Neural cell (in vitro differentiated cells): ENCODE results near the gene PBX3. TPM values are rescaled to one million over a fixed set of nuclear protein-coding genes. Genes with fewer than 3 reads are reported as not detected.

Experiments used
- H2AFZ ChIP-seq: fragments of 200-600, 300-800 bp; sonication (generic), shearing (Covaris generic); 2 replicates; pipeline ENCODE4 v1.6.0; 2014; ENCODE audit warnings: low read depth, mild to moderate bottlenecking, antibody characterized with exemption, low read length, moderate library complexity
- H3F3A ChIP-seq: fragments of 200-600 bp; shearing (Covaris generic); 2 replicates; pipeline ENCODE4 v1.6.1; 2016; ENCODE audit warnings: mild to moderate bottlenecking, moderate library complexity, mixed read lengths, antibody characterized with exemption, low read length; ENCODE audit not compliant: insufficient read depth, poor library complexity, severe bottlenecking
- H3K27ac ChIP-seq: fragments of 200-600, 300-800 bp; sonication (generic), shearing (Covaris generic); 2 replicates; pipeline ENCODE4 v1.5.1; 2014; ENCODE audit warnings: mild to moderate bottlenecking, low read length, moderate library complexity
- H3K27me3 ChIP-seq: fragments of 300-800, 200-600 bp; sonication (generic), shearing (Covaris generic); 2 replicates; pipeline ENCODE4 v1.6.0; 2014; ENCODE audit warnings: mild to moderate bottlenecking, low read depth, low read length, moderate library complexity; ENCODE audit not compliant: insufficient read depth
- H3K36me3 ChIP-seq: fragments of 300-800, 200-600 bp; sonication (generic), shearing (Covaris generic); 2 replicates; pipeline ENCODE4 v1.5.1; 2014; ENCODE audit warnings: mild to moderate bottlenecking, antibody characterized with exemption, low read length, moderate library complexity; ENCODE audit not compliant: insufficient read depth
- H3K4me2 ChIP-seq: fragments of 300-800, 200-600 bp; sonication (generic), shearing (Covaris generic); 2 replicates; pipeline ENCODE4 v1.6.0; 2014; ENCODE audit warnings: mild to moderate bottlenecking, low read length
- H3K4me3 ChIP-seq: fragments of 300-800, 200-600 bp; sonication (generic), shearing (Covaris generic); 2 replicates; pipeline ENCODE4 v1.5.1; 2014; ENCODE audit warnings: mild to moderate bottlenecking, low read length, moderate library complexity
- H3K79me2 ChIP-seq: fragments of 200-600 bp; shearing (Covaris generic); replicated peaks from 2 replicates; pipeline ENCODE4 v1.6.0; 2014; ENCODE audit warnings: mild to moderate bottlenecking, low read length, moderate library complexity; ENCODE audit not compliant: insufficient read depth
- H3K9ac ChIP-seq: fragments of 300-800, 200-600 bp; sonication (generic), shearing (Covaris generic); 2 replicates; pipeline ENCODE4 v1.6.1; 2016; ENCODE audit warnings: mild to moderate bottlenecking, low read length, mixed read lengths
- H3K9me2 ChIP-seq: fragments of 200-600 bp; shearing (Covaris generic); 2 replicates; pipeline ENCODE4 v1.6.1; 2016; ENCODE audit warnings: mild to moderate bottlenecking, low read length, mixed read lengths; ENCODE audit not compliant: insufficient read depth
- H3K9me3 ChIP-seq: fragments of 200-600, 300-800 bp; sonication (generic), shearing (Covaris generic); 2 replicates; pipeline ENCODE4 v1.6.1; 2016; ENCODE audit warnings: mild to moderate bottlenecking, mixed run types, low read length, moderate library complexity, mixed read lengths
- H4K20me1 ChIP-seq: fragments of 200-600 bp; shearing (Covaris generic); 2 replicates; pipeline ENCODE4 v1.6.1; 2016; ENCODE audit warnings: mild to moderate bottlenecking, mixed run types; ENCODE audit not compliant: insufficient read depth
- EP300 ChIP-seq: fragments of 450-650 bp; conservative IDR thresholded peaks from 2 replicates; pipeline ENCODE4 v1.6.1; 2014; ENCODE audit warnings: antibody characterized with exemption, mild to moderate bottlenecking, moderate library complexity; ENCODE audit not compliant: poor library complexity, severe bottlenecking
- EZH2 ChIP-seq: fragments of 200-600, 300-800 bp; shearing (Covaris generic), sonication (generic); IDR thresholded peaks from 2 replicates; pipeline ENCODE4 v1.6.1; 2014; ENCODE audit warnings: antibody characterized with exemption, low read length, borderline replicate concordance, mild to moderate bottlenecking; ENCODE audit not compliant: insufficient read depth, poor library complexity, severe bottlenecking
- MXI1 ChIP-seq: fragments of 450-650 bp; conservative IDR thresholded peaks from 2 replicates; pipeline ENCODE4 v1.6.1; 2014; ENCODE audit warnings: antibody characterized with exemption, mild to moderate bottlenecking; ENCODE audit not compliant: poor library complexity, severe bottlenecking
- POLR2AphosphoS5 ChIP-seq: IDR thresholded peaks from 2 replicates; pipeline ENCODE4 v1.6.1; 2012
- RAD21 ChIP-seq: fragments of 450-650 bp; conservative IDR thresholded peaks from 2 replicates; pipeline ENCODE4 v1.6.1; 2014; ENCODE audit warnings: antibody characterized with exemption, mild to moderate bottlenecking, moderate library complexity
- SMC3 ChIP-seq: fragments of 450-650 bp; conservative IDR thresholded peaks from 2 replicates; pipeline ENCODE4 v1.6.1; 2014; ENCODE audit warnings: antibody characterized with exemption, mild to moderate bottlenecking, moderate library complexity; ENCODE audit not compliant: poor library complexity
- TAF1 ChIP-seq: IDR thresholded peaks from 2 replicates; pipeline ENCODE4 v1.6.1; 2012; ENCODE audit warnings: low read depth
- polyA plus RNA-seq: library from polyadenylated mRNA; depleted of rRNA; stranded (reverse); fragments of >200 nt; gene quantifications from 2 replicates; pipeline ENCODE4 v1.2.3, GENCODE V29; 2014
- TF ChIP-seq, protein P1 (sequence below): IDR thresholded peaks from 2 replicates; pipeline ENCODE4 v1.6.1; 2012; ENCODE audit warnings: borderline replicate concordance
- TF ChIP-seq, protein P2 (sequence below): fragments of 450-650 bp; IDR thresholded peaks from 2 replicates; pipeline ENCODE4 v1.5.1; 2014; ENCODE audit warnings: antibody characterized with exemption, mild to moderate bottlenecking, moderate library complexity; ENCODE audit not compliant: poor library complexity, severe bottlenecking

The PBX3 gene
- polyA plus RNA-seq, 1 donor from 2014 or later, result 398 TPM

DNA sequence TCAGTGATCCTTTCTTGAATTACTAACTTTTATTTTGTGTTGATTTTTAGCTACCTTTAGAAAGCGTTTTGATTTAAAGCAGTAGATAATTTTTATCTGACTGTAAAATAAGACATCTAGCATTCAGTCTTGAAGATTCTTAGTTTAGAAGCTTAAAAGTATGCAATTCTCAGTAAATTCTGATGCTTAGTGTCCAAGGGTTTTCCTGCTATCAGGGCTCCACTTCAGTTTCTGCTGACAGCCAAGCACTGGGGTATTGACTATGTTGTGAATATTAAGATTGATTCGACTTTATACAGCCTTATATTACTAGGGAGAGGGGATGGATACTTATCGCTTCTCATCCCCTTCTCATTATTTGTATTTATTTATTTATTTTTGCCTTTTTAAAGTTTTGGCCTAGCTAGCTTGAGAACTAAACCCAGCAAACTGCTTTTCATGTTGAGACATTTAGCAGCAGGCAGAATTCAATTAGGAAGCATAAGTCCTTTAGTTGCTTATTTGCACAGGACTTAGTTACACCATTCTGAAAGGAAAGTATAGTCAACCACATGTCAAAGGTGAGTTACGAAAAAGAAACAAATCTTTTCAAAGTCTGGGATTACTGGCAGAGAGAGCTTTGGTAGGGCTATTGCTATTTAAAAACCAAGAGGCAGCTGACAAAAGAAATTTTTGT, 2.9 kb downstream of the PBX3 start:
- H3F3A ChIP-seq, result no peaks in the 10 kb centered on the region
- peak overlapping the region; percentile 89 for H3K4me3 ChIP-seq
- H4K20me1 ChIP-seq, result no peaks in the 10 kb centered on the region
- H3K9me2 ChIP-seq, result no peaks in the 10 kb centered on the region
- H3K36me3 ChIP-seq, result peaks cover 3% of the 10 kb centered on the region
- TF ChIP-seq MXI1 (peak; percentile 4), POLR2AphosphoS5 (peak; percentile 13), TAF1 (no peak), EZH2 (no peak)
- peak overlapping the region; percentile 97 for H3K9ac ChIP-seq
- H3K4me2 ChIP-seq, result peak overlapping the region; percentile 69
- H3K79me2 ChIP-seq, result peaks cover 78% of the 10 kb centered on the region
- no peak overlapping the region for H2AFZ ChIP-seq
- H3K27me3 ChIP-seq, result no peaks in the 10 kb centered on the region
- H3K27ac ChIP-seq, result peak overlapping the region; percentile 98
- no peaks in the 10 kb centered on the region for H3K9me3 ChIP-seq

DNA sequence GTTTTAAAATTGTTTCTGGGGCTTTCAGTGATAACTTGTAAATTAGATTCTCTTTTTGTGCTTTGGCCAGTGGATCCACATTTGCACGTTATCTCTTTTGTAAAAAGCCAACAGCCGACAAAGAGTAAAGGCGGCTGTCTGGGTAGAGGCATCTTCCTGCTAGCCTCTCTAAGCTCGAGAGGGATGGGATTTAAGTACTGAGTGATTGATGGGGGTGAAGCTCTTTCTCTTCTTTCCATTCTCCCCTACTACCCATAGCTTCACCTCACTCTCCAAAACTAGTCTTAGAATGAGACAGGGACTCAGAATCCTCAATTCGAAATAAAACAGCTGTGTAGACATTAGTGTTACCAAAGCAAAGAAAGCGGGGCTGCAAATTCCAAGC, 3.4 kb downstream of the PBX3 start:
- peak overlapping the region; percentile 89 for H3K4me3 ChIP-seq
- TF ChIP-seq, protein P1, sequence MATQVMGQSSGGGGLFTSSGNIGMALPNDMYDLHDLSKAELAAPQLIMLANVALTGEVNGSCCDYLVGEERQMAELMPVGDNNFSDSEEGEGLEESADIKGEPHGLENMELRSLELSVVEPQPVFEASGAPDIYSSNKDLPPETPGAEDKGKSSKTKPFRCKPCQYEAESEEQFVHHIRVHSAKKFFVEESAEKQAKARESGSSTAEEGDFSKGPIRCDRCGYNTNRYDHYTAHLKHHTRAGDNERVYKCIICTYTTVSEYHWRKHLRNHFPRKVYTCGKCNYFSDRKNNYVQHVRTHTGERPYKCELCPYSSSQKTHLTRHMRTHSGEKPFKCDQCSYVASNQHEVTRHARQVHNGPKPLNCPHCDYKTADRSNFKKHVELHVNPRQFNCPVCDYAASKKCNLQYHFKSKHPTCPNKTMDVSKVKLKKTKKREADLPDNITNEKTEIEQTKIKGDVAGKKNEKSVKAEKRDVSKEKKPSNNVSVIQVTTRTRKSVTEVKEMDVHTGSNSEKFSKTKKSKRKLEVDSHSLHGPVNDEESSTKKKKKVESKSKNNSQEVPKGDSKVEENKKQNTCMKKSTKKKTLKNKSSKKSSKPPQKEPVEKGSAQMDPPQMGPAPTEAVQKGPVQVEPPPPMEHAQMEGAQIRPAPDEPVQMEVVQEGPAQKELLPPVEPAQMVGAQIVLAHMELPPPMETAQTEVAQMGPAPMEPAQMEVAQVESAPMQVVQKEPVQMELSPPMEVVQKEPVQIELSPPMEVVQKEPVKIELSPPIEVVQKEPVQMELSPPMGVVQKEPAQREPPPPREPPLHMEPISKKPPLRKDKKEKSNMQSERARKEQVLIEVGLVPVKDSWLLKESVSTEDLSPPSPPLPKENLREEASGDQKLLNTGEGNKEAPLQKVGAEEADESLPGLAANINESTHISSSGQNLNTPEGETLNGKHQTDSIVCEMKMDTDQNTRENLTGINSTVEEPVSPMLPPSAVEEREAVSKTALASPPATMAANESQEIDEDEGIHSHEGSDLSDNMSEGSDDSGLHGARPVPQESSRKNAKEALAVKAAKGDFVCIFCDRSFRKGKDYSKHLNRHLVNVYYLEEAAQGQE, result peak; percentile 12
- TF ChIP-seq, protein P2, sequence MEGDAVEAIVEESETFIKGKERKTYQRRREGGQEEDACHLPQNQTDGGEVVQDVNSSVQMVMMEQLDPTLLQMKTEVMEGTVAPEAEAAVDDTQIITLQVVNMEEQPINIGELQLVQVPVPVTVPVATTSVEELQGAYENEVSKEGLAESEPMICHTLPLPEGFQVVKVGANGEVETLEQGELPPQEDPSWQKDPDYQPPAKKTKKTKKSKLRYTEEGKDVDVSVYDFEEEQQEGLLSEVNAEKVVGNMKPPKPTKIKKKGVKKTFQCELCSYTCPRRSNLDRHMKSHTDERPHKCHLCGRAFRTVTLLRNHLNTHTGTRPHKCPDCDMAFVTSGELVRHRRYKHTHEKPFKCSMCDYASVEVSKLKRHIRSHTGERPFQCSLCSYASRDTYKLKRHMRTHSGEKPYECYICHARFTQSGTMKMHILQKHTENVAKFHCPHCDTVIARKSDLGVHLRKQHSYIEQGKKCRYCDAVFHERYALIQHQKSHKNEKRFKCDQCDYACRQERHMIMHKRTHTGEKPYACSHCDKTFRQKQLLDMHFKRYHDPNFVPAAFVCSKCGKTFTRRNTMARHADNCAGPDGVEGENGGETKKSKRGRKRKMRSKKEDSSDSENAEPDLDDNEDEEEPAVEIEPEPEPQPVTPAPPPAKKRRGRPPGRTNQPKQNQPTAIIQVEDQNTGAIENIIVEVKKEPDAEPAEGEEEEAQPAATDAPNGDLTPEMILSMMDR, result no peak
- peak; percentile 52 for TF ChIP-seq POLR2AphosphoS5
- TF ChIP-seq SMC3, result peak; percentile 34
- peak; percentile 16 for TF ChIP-seq RAD21
- no peak for TF ChIP-seq EZH2
- TF ChIP-seq EP300, result no peak
- H3K79me2 ChIP-seq, result peaks cover 84% of the 10 kb centered on the region
- peaks cover 3% of the 10 kb centered on the region for H3K36me3 ChIP-seq
- no peaks in the 10 kb centered on the region for H3K27me3 ChIP-seq
- H3K27ac ChIP-seq, result peak overlapping the region; percentile 98
- no peaks in the 10 kb centered on the region for H3K9me3 ChIP-seq
- no peaks in the 10 kb centered on the region for H3F3A ChIP-seq
- no peak overlapping the region for H2AFZ ChIP-seq
- H3K9ac ChIP-seq, result peak overlapping the region; percentile 97
- no peaks in the 10 kb centered on the region for H4K20me1 ChIP-seq
- H3K4me2 ChIP-seq, result peak overlapping the region; percentile 69
- no peaks in the 10 kb centered on the region for H3K9me2 ChIP-seq
